ENCODE data around the gene KYAT1.

KYAT1 gene

GRCh38 chr9:128906741-128907140, 25.0 kb upstream of the KYAT1 start:
- DNase-seq, result no peak

- no peak for DNase-seq
Observed at GRCh38 chr9:128905964-128906363, 24.2 kb upstream of the KYAT1 start.

GRCh38 chr9:128903871-128904620, 22.3 kb upstream of the KYAT1 start:
- DNase-seq, result no peak

- no peak for DNase-seq
Observed at GRCh38 chr9:128903079-128903461, 21.3 kb upstream of the KYAT1 start.

GRCh38 chr9:128902351-128903078, 20.8 kb upstream of the KYAT1 start:
- no peak for DNase-seq

GRCh38 chr9:128901822-128902221, 20.1 kb upstream of the KYAT1 start:
- no peak for DNase-seq

GRCh38 chr9:128901379-128901778, 19.6 kb upstream of the KYAT1 start:
- DNase-seq, result no peak

- no peak for DNase-seq
Observed at GRCh38 chr9:128899566-128900322, 18.0 kb upstream of the KYAT1 start.

- DNase-seq, result no peak
Observed at GRCh38 chr9:128898845-128899565, 17.3 kb upstream of the KYAT1 start.

- DNase-seq, result no peak
Observed at GRCh38 chr9:128898382-128898781, 16.6 kb upstream of the KYAT1 start.

- DNase-seq, result no peak
Observed at GRCh38 chr9:128895556-128895955, 13.8 kb upstream of the KYAT1 start.

GRCh38 chr9:128894764-128895163, 13.0 kb upstream of the KYAT1 start:
- no peak for DNase-seq

GRCh38 chr9:128893354-128893753, 11.6 kb upstream of the KYAT1 start:
- no peak for DNase-seq

- no peak for DNase-seq
Observed at GRCh38 chr9:128892221-128892921, 10.6 kb upstream of the KYAT1 start.

GRCh38 chr9:128891321-128892220, 9.8 kb upstream of the KYAT1 start:
- no peak for DNase-seq

- DNase-seq, result no peak
Observed at GRCh38 chr9:128887914-128888350, 6.2 kb upstream of the KYAT1 start.

- DNase-seq, result no peak
Observed at GRCh38 chr9:128887049-128887448, 5.3 kb upstream of the KYAT1 start.

- no peak for DNase-seq
Observed at GRCh38 chr9:128886211-128886891, 4.6 kb upstream of the KYAT1 start.

GRCh38 chr9:128885798-128886197, 4.0 kb upstream of the KYAT1 start:
- no peak for DNase-seq

- DNase-seq, result no peak
Observed at GRCh38 chr9:128885376-128885775, 3.6 kb upstream of the KYAT1 start.

GRCh38 chr9:128884164-128884563, 2.4 kb upstream of the KYAT1 start:
- no peak for DNase-seq

Data from NCI-H1694 (cell line).